A549 (cell line): ENCODE results near the gene SPRR1A. TPM values are rescaled to one million over a fixed set of nuclear protein-coding genes. Genes with fewer than 3 reads are reported as not detected.

Source experiments
- ATAC-seq, 2 experiments: fragments of 200-7000 bp in 1 of 2; fragments of >200 bp in 1 of 2; cut with Nextera tagmentation in 1 of 2; cut with Tn5 transposase in 1 of 2; 3 replicates each; pipeline versions ENCODE4 v1.8.0 to v1.9.1; 2018 to 2020; ENCODE audit warnings: mild to moderate bottlenecking in 1 of 2, moderate library complexity in 1 of 2
- CTCF ChIA-PET: fragments of 300-600 bp; sonication (Branson Sonifier 250); formaldehyde crosslinking; extraction: SDS; loops from one replicate; lab custom pipeline; 2021; ENCODE audit warnings: antibody characterized with exemption, inconsistent platforms; lab: Yijun Ruan, JAX
- POLR2A ChIA-PET: fragments of 350-600 bp; formaldehyde crosslinking; extraction: SDS; loops from one replicate; lab custom pipeline; 2021; ENCODE audit warnings: antibody characterized with exemption, inconsistent platforms; lab: Yijun Ruan, JAX
- DNase-seq, 2 experiments: peaks; one replicate each; pipeline versions ENCODE4 v3.0.0 to v3.0.0-alpha.2; 2011 to 2016; ENCODE audit warnings: low read depth in 1 of 2, low spot score in 1 of 2
- FAIRE-seq: peaks from 2 replicates; lab custom pipeline; 2011; peaks lifted over from hg19 to GRCh38; lab: Jason Lieb, UNC
- H3K27ac ChIP-seq, 2 experiments: fragments of >200 bp; sonication (Bioruptor Twin); formaldehyde crosslinking; 3 replicates each; pipeline ENCODE4 v1.5.1; 2016 to 2017
- H3K4me1 ChIP-seq: fragments of >200 bp; sonication (Bioruptor Twin); formaldehyde crosslinking; 3 replicates; pipeline ENCODE4 v1.6.1; 2016
- H3K4me2 ChIP-seq: fragments of >200 bp; sonication (Bioruptor Twin); formaldehyde crosslinking; 3 replicates; pipeline ENCODE4 v1.6.1; 2016
- H3K4me3 ChIP-seq: fragments of >200 bp; sonication (Bioruptor Twin); formaldehyde crosslinking; 3 replicates; pipeline ENCODE4 v1.5.1; 2016
- H3K9me3 ChIP-seq: fragments of >200 bp; sonication (Bioruptor Twin); formaldehyde crosslinking; 3 replicates; pipeline ENCODE4 v1.6.1; 2016
- ATOH8 ChIP-seq: fragments of 250-450 bp; sonication (Bioruptor Pico); IDR thresholded peaks from 2 replicates; pipeline ENCODE4 v1.5.0; 2020; ENCODE audit warnings: low read depth, mild to moderate bottlenecking, moderate library complexity
- BHLHE40 ChIP-seq: IDR thresholded peaks from 2 replicates; pipeline ENCODE4 v1.6.1; 2012; ENCODE audit warnings: low read depth, low read length, inconsistent platforms
- CBX2 ChIP-seq: fragments of 200-600 bp; sonication (generic); IDR thresholded peaks from 2 replicates; pipeline ENCODE4 v1.6.1; 2016; ENCODE audit warnings: low read depth, mild to moderate bottlenecking, borderline replicate concordance
- CEBPB ChIP-seq, 2 experiments: fragments of >200 bp in 1 of 2; sonication (Bioruptor Twin) in 1 of 2; formaldehyde crosslinking in 1 of 2; IDR thresholded peaks; 2 replicates each; pipeline ENCODE4 v1.6.1; 2012 to 2016
- CTCF ChIP-seq: fragments of >200 bp; sonication (Bioruptor Twin); formaldehyde crosslinking; IDR thresholded peaks from 3 replicates; pipeline ENCODE4 v1.5.1; 2016
- EP300 ChIP-seq, 2 experiments: fragments of >200 bp; sonication (Bioruptor Twin); formaldehyde crosslinking; IDR thresholded peaks; 2 replicates in 1 of 2; 3 replicates in 1 of 2; pipeline ENCODE4 v1.6.1; 2016 to 2017
- FOSB ChIP-seq: fragments of 250-450 bp; sonication (Bioruptor Pico); IDR thresholded peaks from 2 replicates; pipeline ENCODE4 v1.5.0; 2020; ENCODE audit warnings: mild to moderate bottlenecking, moderate library complexity
- HMGXB4 ChIP-seq: fragments of 250-450 bp; sonication (Bioruptor Pico); IDR thresholded peaks from 2 replicates; pipeline ENCODE4 v1.5.0; 2021; ENCODE audit warnings: mild to moderate bottlenecking, moderate library complexity, borderline replicate concordance
- JUNB ChIP-seq: fragments of >200 bp; sonication (Bioruptor Twin); formaldehyde crosslinking; IDR thresholded peaks from 2 replicates; pipeline ENCODE4 v1.6.1; 2016
- MAFK ChIP-seq: fragments of 450-650 bp; IDR thresholded peaks from 2 replicates; pipeline ENCODE4 v1.6.1; 2014; ENCODE audit not compliant: partially characterized antibody
- MAZ ChIP-seq: fragments of 150-350 bp; IDR thresholded peaks from 2 replicates; pipeline ENCODE4 v1.6.1; 2014; ENCODE audit warnings: antibody characterized with exemption, low read depth, low read length, borderline replicate concordance
- NFE2L2 ChIP-seq: fragments of 150-350 bp; conservative IDR thresholded peaks from 2 replicates; pipeline ENCODE4 v1.6.1; 2014; ENCODE audit warnings: low read length
- NR3C1 ChIP-seq: fragments of >200 bp; sonication (Bioruptor Twin); formaldehyde crosslinking; IDR thresholded peaks from 3 replicates; pipeline ENCODE4 v1.6.1; 2017
- PBX3 ChIP-seq: IDR thresholded peaks from 2 replicates; pipeline ENCODE4 v1.6.1; 2012
- POLR2AphosphoS2 ChIP-seq: conservative IDR thresholded peaks from 2 replicates; pipeline ENCODE4 v1.6.1; 2012; ENCODE audit warnings: low read length, improper control_type of control experiment, inconsistent platforms
- RAD21 ChIP-seq, 2 experiments: fragments of >200 bp in 1 of 2; sonication (Bioruptor Twin) in 1 of 2; formaldehyde crosslinking in 1 of 2; IDR thresholded peaks in 1 of 2; conservative IDR thresholded peaks in 1 of 2; 2 replicates in 1 of 2; 3 replicates in 1 of 2; pipeline ENCODE4 v1.6.1; 2012 to 2018; ENCODE audit warnings: inconsistent platforms in 1 of 2
- RCOR1 ChIP-seq: fragments of 150-350 bp; IDR thresholded peaks from 2 replicates; pipeline ENCODE4 v1.6.1; 2014; ENCODE audit warnings: antibody characterized with exemption, low read length, low read depth
- RFX5 ChIP-seq: fragments of 450-650 bp; IDR thresholded peaks from 2 replicates; pipeline ENCODE4 v1.7.1; 2014; ENCODE audit warnings: antibody characterized with exemption, mild to moderate bottlenecking, moderate library complexity
- RNF2 ChIP-seq: fragments of 200-600 bp; sonication (generic); IDR thresholded peaks from 2 replicates; pipeline ENCODE4 v1.6.1; 2016; ENCODE audit warnings: low read depth, mild to moderate bottlenecking, antibody characterized with exemption, moderate library complexity, borderline replicate concordance
- SMC3 ChIP-seq: fragments of >200 bp; sonication (Bioruptor Twin); formaldehyde crosslinking; IDR thresholded peaks from 3 replicates; pipeline ENCODE4 v1.6.1; 2018; ENCODE audit warnings: inconsistent platforms
- SREBF2 ChIP-seq: fragments of 450-650 bp; IDR thresholded peaks from 2 replicates; pipeline ENCODE4 v1.6.1; 2014; ENCODE audit warnings: mild to moderate bottlenecking, moderate library complexity
- TFCP2L1 ChIP-seq: fragments of 250-450 bp; sonication (Bioruptor Pico); IDR thresholded peaks from 2 replicates; pipeline ENCODE4 v1.5.0; 2021; ENCODE audit warnings: mild to moderate bottlenecking
- WGBS: methylation state at CpG from one replicate; pipeline ENCODE4 v1.1.6; 2017; ENCODE audit errors: missing lambda C conversion rate; 5-methylcytosine and 5-hydroxymethylcytosine counted together
- polyA plus RNA-seq, 4 experiments: library from polyadenylated mRNA; depleted of rRNA in 3 of 4; stranded (reverse); fragments of >200 nt; fragmentation: RNase III in 1 of 4; extraction: RNeasy Plus Mini Kit Qiagen cat#74134 plus additional on column Dnase treatment in 1 of 4; gene quantifications; 2 replicates in 3 of 4; 3 replicates in 1 of 4; pipeline ENCODE4 v1.2.3, GENCODE V29; 2011 to 2017

SPRR1A gene
- polyA plus RNA-seq, 2 of the 4 experiments (the other 2 are of a cell fraction), result not detected

GRCh38 chr1:152962876-152963415 lies 20.9 kb upstream of the SPRR1A start:
- Histone ChIP-seq H3K4me3 (no peak overlapping the region), H3K4me1 (no peaks in the 10 kb centered on the region), H3K9me3 (no peaks in the 10 kb centered on the region), H3K4me2 (no peak overlapping the region), H3K27ac (no peak overlapping the region)
- ATAC-seq, result no peak
- WGBS, result 0% methylated on average over 2 of the region's 2 CpGs
- POLR2A ChIA-PET, result no interaction called here
- no peak for FAIRE-seq
- TF ChIP-seq MAFK (no peak), JUNB (no peak), TFCP2L1 (CRISPR knock-in tag) (no peak), SMC3 (no peak), CTCF (no peak), CEBPB (IDR thresholded peaks at IDR 0.05) (no peak)
- CTCF ChIA-PET, result no interaction called here
- no peak for DNase-seq

- FAIRE-seq, result no peak
- Histone ChIP-seq H3K4me2 (no peak overlapping the region), H3K27ac (no peak overlapping the region), H3K9me3 (no peaks in the 10 kb centered on the region)
- no peak for DNase-seq
- no peak for TF ChIP-seq RFX5
- no peak for TF ChIP-seq ATOH8 (CRISPR knock-in tag)
- no peak for TF ChIP-seq EP300 (IDR thresholded peaks at IDR 0.05)
- TF ChIP-seq BHLHE40, result no peak
- TF ChIP-seq RCOR1, result no peak
- TF ChIP-seq, all 56 proteins: peak for 0
- no peak for ATAC-seq
- ChIA-PET POLR2A (no interaction called here), CTCF (interaction anchor here (0.6 to 1.4 kb wide), 3 partner anchors 18 to 228 kb away, joined by 3 read pairs; no protein-coding TSS in a partner anchor)
- H3K4me3 ChIP-seq, result no peak overlapping the region
- WGBS, result 0% methylated on average over 1 of the region's 1 CpG
- no peaks in the 10 kb centered on the region for H3K4me1 ChIP-seq
These were observed 19.3 kb upstream of the SPRR1A start for GRCh38 chr1:152964536-152964935.

GRCh38 chr1:152965853-152966252 lies 18.0 kb upstream of the SPRR1A start:
- Histone ChIP-seq H3K27ac (no peak overlapping the region), H3K4me3 (no peak overlapping the region), H3K4me1 (no peaks in the 10 kb centered on the region), H3K9me3 (no peaks in the 10 kb centered on the region), H3K4me2 (no peak overlapping the region)
- 4% methylated on average over 4 of the region's 4 CpGs for WGBS
- POLR2A ChIA-PET, result no interaction called here
- ATAC-seq (no peak), DNase-seq (no peak), FAIRE-seq (no peak)
- CTCF ChIA-PET, result interaction anchor here (1.3 kb wide), 1 partner anchor 13 kb away, joined by 3 read pairs; no protein-coding TSS in a partner anchor
- no peak for TF ChIP-seq CBX2
- TF ChIP-seq HMGXB4 (CRISPR knock-in tag), result no peak
- TF ChIP-seq FOSB (CRISPR knock-in tag), result no peak

- H3K9me3 ChIP-seq, result no peaks in the 10 kb centered on the region
- 4% methylated on average over 7 of the region's 7 CpGs for WGBS
- H3K4me3 ChIP-seq, result no peak overlapping the region
- FAIRE-seq, result no peak
- POLR2A ChIA-PET, result no interaction called here
- DNase-seq, result no peak
- no peak overlapping the region for H3K4me2 ChIP-seq
- no peak for ATAC-seq
- H3K27ac ChIP-seq, result no peak overlapping the region
- CTCF ChIA-PET, result interaction anchor here (1.4 kb wide), 1 partner anchor 9 kb away, joined by 4 read pairs; no protein-coding TSS in a partner anchor
- H3K4me1 ChIP-seq, result no peaks in the 10 kb centered on the region
- no peak for TF ChIP-seq MAFK
- TF ChIP-seq SMC3, result no peak
- TF ChIP-seq RNF2, result no peak
- TF ChIP-seq NR3C1, result no peak
- no peak for TF ChIP-seq POLR2AphosphoS2
- no peak for TF ChIP-seq HMGXB4 (CRISPR knock-in tag)
- TF ChIP-seq SREBF2, result no peak
- no peak for TF ChIP-seq RAD21 (conservative IDR thresholded peaks at IDR 0.05 in 1 of 2, IDR thresholded peaks at IDR 0.05 in 1 of 2)
- no peak for TF ChIP-seq PBX3
- TF ChIP-seq MAZ, result no peak
- no peak for TF ChIP-seq NFE2L2
- TF ChIP-seq TFCP2L1 (CRISPR knock-in tag), result no peak
These were observed 16.7 kb upstream of the SPRR1A start for GRCh38 chr1:152967201-152967600.
